Tibial nerve (tissue), 4 donors: Measurements from ENCODE around the gene SRSF3. TPM values are rescaled to one million over a fixed set of nuclear protein-coding genes. Genes with fewer than 3 reads are reported as not detected.

Experiments used
- DNase-seq, 2 donors: peaks; one replicate each; pipeline ENCODE4 v3.0.0-alpha.2; 2019; ENCODE audit warnings: low spot score in 2 of 2
- H3K27ac ChIP-seq, 4 donors: fragments of 200-600 bp; sonication (generic) in 3 of 4; one replicate each; pipeline ENCODE4 v1.5.1; 2017 to 2019; ENCODE audit warnings: mild to moderate bottlenecking in 1 of 4
- H3K27me3 ChIP-seq, 2 donors: fragments of 200-600 bp; sonication (generic) in 1 of 2; one replicate each; pipeline versions ENCODE4 v1.5.1 to v1.6.0; 2017 to 2019
- H3K36me3 ChIP-seq, 3 donors: fragments of 200-600 bp; sonication (generic); one replicate each; pipeline ENCODE4 v1.5.1; 2018 to 2019
- H3K4me1 ChIP-seq, 4 donors: fragments of 200-600 bp; sonication (generic) in 3 of 4; one replicate each; pipeline ENCODE4 v1.5.1; 2017 to 2019
- H3K4me3 ChIP-seq, 4 donors: fragments of 200-600 bp; sonication (generic) in 3 of 4; one replicate each; pipeline ENCODE4 v1.5.1; 2017 to 2019; ENCODE audit warnings: mild to moderate bottlenecking in 1 of 4, moderate library complexity in 1 of 4
- H3K9me3 ChIP-seq, 4 donors: fragments of 200-600 bp; sonication (generic) in 3 of 4; one replicate each; pipeline ENCODE4 v1.5.1; 2017 to 2019
- EP300 ChIP-seq, 2 donors: sonication (generic); formaldehyde crosslinking; IDR thresholded peaks; one replicate each; pipeline ENCODE4 v1.6.1; 2017; ENCODE audit warnings: antibody characterized with exemption in 2 of 2, mild to moderate bottlenecking in 1 of 2
- POLR2A ChIP-seq, 2 donors: fragments of 450-650 bp; IDR thresholded peaks; one replicate each; pipeline ENCODE4 v1.6.1; 2017; ENCODE audit warnings: antibody characterized with exemption in 2 of 2, mild to moderate bottlenecking in 2 of 2, moderate library complexity in 2 of 2
- WGBS, 2 donors: methylation state at CpG; one replicate each; pipeline ENCODE4 v1.1.5; 2018; 5-methylcytosine and 5-hydroxymethylcytosine counted together
- total RNA-seq, 4 donors: library from RNA; depleted of rRNA; stranded (reverse); fragments of >200 nt; gene quantifications; one replicate each; pipeline ENCODE4 v1.1.0, GENCODE V29; 2016
- TF ChIP-seq, protein P1 (sequence below), 5 experiments: fragments of 200-600 bp in 3 of 5; fragments of 450-650 bp in 2 of 5; sonication (generic) in 3 of 5; IDR thresholded peaks; one replicate each; pipeline ENCODE4 v1.5.1; 2016 to 2019; ENCODE audit warnings: antibody characterized with exemption in 5 of 5, mild to moderate bottlenecking in 3 of 5, moderate library complexity in 2 of 5

SRSF3 gene
- total RNA-seq, 4 donors from 2014 or later: 185 to 260 (median 221) TPM

DNA sequence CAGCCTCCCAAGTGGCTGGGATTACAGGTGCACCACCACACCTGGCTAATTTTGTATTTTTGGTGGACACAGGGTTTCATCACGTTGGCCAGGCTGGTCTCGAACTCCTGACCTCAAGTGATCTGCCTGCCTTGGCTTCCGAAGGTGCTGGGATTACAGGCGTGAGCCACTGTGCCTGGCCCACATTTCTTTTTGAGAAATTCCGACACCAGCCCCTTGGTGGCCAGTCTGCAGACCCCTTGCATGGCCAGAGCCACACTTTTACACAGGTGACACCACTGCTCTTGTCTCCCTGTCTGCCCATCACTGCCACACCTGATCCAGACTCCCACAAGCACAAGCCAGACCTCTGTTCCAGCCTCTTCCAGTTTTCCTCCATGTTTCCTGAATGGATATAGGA, 33.0 kb downstream of the SRSF3 start:
- no peak for TF ChIP-seq POLR2A (IDR thresholded peaks at IDR 0.05)
- TF ChIP-seq, protein P1, sequence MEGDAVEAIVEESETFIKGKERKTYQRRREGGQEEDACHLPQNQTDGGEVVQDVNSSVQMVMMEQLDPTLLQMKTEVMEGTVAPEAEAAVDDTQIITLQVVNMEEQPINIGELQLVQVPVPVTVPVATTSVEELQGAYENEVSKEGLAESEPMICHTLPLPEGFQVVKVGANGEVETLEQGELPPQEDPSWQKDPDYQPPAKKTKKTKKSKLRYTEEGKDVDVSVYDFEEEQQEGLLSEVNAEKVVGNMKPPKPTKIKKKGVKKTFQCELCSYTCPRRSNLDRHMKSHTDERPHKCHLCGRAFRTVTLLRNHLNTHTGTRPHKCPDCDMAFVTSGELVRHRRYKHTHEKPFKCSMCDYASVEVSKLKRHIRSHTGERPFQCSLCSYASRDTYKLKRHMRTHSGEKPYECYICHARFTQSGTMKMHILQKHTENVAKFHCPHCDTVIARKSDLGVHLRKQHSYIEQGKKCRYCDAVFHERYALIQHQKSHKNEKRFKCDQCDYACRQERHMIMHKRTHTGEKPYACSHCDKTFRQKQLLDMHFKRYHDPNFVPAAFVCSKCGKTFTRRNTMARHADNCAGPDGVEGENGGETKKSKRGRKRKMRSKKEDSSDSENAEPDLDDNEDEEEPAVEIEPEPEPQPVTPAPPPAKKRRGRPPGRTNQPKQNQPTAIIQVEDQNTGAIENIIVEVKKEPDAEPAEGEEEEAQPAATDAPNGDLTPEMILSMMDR (IDR thresholded peaks at IDR 0.05): no peak
- TF ChIP-seq EP300 (IDR thresholded peaks at IDR 0.05): no peak
- H3K27ac ChIP-seq: peak overlapping the region in 2 of 4 donors; percentile 65 to 68
- peaks cover 0 to 43% (median 26%) of the 10 kb centered on the region in 4 donors for H3K4me1 ChIP-seq
- no peaks in the 10 kb centered on the region for H3K27me3 ChIP-seq
- H3K36me3 ChIP-seq: no peaks in the 10 kb centered on the region
- no peak overlapping the region for H3K4me3 ChIP-seq
- WGBS, 2 donors: 93 to 94% methylated on average over 5 of the region's 5 CpGs
- peak in 1 of 2 donors; percentile 9 for DNase-seq
- no peaks in the 10 kb centered on the region for H3K9me3 ChIP-seq

DNA sequence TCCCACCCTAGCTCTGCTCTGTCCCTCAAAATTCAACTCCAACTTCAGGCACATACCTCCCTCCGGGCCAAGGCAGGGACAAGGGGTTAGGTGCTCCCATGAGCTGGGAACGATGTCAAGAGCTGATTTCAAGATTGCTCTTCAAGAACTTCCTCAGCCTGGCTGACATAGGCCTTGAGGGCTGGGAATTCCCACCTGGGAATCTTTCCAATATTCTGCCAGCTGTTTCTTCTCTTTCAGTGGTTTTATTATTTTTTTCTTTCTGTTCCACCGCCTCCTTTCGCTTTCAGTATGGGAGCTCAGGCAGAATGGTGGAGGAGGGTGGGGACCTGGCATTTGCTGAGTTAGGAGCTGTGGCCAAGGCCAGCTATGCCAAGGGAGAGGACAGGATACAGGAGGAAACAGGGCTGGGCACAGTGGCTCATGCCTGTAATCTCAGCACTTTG, 33.7 kb downstream of the SRSF3 start:
- TF ChIP-seq, protein P1 (IDR thresholded peaks at IDR 0.05): no peak
- TF ChIP-seq EP300 (IDR thresholded peaks at IDR 0.05): peak; percentile 30 to 56
- H3K4me3 ChIP-seq: no peak overlapping the region
- no peaks in the 10 kb centered on the region for H3K9me3 ChIP-seq
- peak overlapping the region in 3 of 4 donors; percentile 49 to 68 (median 65) for H3K27ac ChIP-seq
- no peaks in the 10 kb centered on the region for H3K36me3 ChIP-seq
- no peaks in the 10 kb centered on the region for H3K27me3 ChIP-seq
- WGBS, 2 donors: 36 to 42% methylated on average over 4 of the region's 4 CpGs
- DNase-seq: no peak
- peaks cover 0 to 40% (median 25%) of the 10 kb centered on the region in 4 donors for H3K4me1 ChIP-seq

DNA sequence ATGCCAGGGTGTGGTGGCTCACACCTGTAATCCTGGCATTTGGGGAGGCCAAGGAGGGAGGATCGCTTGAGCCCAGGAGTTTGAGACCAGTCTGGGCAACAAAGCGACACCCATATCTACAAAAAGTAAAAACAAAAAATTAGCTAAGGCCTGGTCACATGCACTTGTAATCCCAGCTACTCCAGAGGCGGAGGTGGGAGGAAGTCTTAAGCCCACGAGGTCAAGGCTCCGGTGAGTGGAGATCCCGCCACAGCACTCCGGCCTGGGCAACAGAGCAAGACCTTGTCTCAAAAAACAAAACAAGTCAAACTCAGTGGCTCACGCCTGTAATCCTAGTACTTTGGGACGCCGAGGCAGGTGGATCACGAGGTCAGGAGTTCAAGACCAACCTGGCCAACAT, 35.6 kb downstream of the SRSF3 start:
- TF ChIP-seq EP300 (IDR thresholded peaks at IDR 0.05): no peak
- TF ChIP-seq, protein P1 (IDR thresholded peaks at IDR 0.05): no peak
- no peak for TF ChIP-seq POLR2A (IDR thresholded peaks at IDR 0.05)
- no peak for DNase-seq
- Histone ChIP-seq H3K9me3 (no peaks in the 10 kb centered on the region), H3K4me3 (no peak overlapping the region), H3K27me3 (no peaks in the 10 kb centered on the region), H3K4me1 (peaks cover 0 to 35% (median 16%) of the 10 kb centered on the region in 4 donors), H3K27ac (peak overlapping the region in 2 of 4 donors; percentile 78 to 81), H3K36me3 (no peaks in the 10 kb centered on the region)
- 89 to 94% methylated on average over 11 of the region's 11 CpGs for WGBS, 2 donors

DNA sequence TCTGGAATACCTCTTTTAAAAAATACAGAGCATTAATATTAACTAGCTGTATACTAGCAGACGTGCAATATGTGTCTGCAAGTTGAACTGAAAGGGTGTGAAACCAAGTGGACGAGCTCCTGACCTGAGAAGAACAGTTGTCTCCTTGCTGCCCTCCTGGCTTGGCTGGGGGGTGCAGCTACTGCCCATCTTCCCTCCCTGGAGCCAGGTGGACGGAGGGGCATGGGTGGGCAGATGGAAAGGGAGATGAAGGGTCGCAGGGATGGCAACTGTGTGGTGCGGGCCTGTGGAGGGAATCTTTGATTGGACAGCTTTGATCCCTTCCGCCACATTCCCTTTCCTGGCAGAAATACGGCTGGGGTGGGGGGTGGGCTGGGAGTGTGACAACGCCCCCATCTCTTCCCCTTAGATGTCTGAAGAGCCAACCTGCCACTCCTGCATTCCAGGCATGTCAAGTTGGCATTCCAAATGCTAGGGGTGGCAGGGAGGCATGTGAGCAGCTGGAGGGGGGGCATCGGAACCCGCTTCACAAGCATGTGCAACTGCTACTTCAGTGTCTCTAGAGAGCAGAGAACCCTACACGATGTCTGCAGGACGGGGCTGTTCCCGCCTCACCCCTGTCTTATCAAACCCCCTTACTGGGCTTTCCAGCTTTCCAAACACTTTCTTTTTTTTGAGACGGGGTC, 37.3 kb downstream of the SRSF3 start:
- H3K4me3 ChIP-seq: no peak overlapping the region
- H3K4me1 ChIP-seq: peaks cover 0 to 27% (median 15%) of the 10 kb centered on the region in 4 donors
- H3K27me3 ChIP-seq: no peaks in the 10 kb centered on the region
- TF ChIP-seq EP300 (IDR thresholded peaks at IDR 0.05) (no peak), POLR2A (IDR thresholded peaks at IDR 0.05) (no peak)
- TF ChIP-seq, protein P1 (IDR thresholded peaks at IDR 0.05): no peak
- WGBS, 2 donors: 69 to 75% methylated on average over 14 of the region's 14 CpGs
- DNase-seq: no peak
- H3K27ac ChIP-seq: no peak overlapping the region
- no peaks in the 10 kb centered on the region for H3K36me3 ChIP-seq
- no peaks in the 10 kb centered on the region for H3K9me3 ChIP-seq

DNA sequence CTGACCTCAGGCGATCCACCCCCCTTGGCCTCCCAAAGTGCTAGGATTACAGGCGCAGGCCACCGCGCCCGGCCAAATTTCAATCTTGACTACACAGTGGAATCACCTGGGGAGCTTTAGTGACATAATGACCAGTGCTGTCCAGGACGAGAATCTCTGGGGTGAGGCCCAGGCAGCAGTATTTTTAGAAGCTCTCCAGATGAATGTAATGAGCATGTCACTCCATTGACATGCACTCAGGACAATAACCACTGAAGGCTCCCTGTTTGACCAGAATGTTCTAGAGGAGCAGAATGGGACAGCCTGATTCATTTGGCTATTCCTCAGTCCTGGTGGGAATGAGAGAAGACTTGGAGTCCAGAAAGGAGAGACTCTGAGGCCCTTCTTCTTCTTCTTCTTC, 39.2 kb downstream of the SRSF3 start:
- H3K4me1 ChIP-seq: peaks cover 0 to 22% (median 6%) of the 10 kb centered on the region in 4 donors
- DNase-seq: no peak
- no peak overlapping the region for H3K4me3 ChIP-seq
- no peaks in the 10 kb centered on the region for H3K27me3 ChIP-seq
- H3K27ac ChIP-seq: no peak overlapping the region
- WGBS, 2 donors: 88 to 95% methylated on average over 6 of the region's 6 CpGs
- TF ChIP-seq POLR2A (IDR thresholded peaks at IDR 0.05): no peak
- TF ChIP-seq, protein P1 (IDR thresholded peaks at IDR 0.05): no peak
- no peaks in the 10 kb centered on the region for H3K36me3 ChIP-seq
- no peaks in the 10 kb centered on the region for H3K9me3 ChIP-seq
